ENCODE results near the gene TCTA.

TCTA gene

GRCh38 chr3:49415931-49416601 is 3.8 kb downstream of the TCTA start:
- in situ Hi-C loops (cut with HindIII; ENCODE audit: low sequenced_read_pairs), result no loop called here
- no peak overlapping the region for H3K4me3 ChIP-seq (ENCODE audit: low read depth, low read length)
- no peak for DNase-seq (ENCODE audit: low read depth)
- no peak for TF ChIP-seq CTCF (IDR thresholded peaks at IDR 0.05; ENCODE audit: low read depth, low read length, missing control alignments)

- no peak for DNase-seq (ENCODE audit: low read depth)
- no peak for TF ChIP-seq CTCF (IDR thresholded peaks at IDR 0.05; ENCODE audit: low read depth, low read length, missing control alignments)
- no peak overlapping the region for H3K4me3 ChIP-seq (ENCODE audit: low read depth, low read length)
- in situ Hi-C loops (cut with HindIII; ENCODE audit: low sequenced_read_pairs), result no loop called here
Measured at GRCh38 chr3:49416867-49417266, 4.6 kb downstream of the TCTA start.

GRCh38 chr3:49417516-49418120 is 5.4 kb downstream of the TCTA start:
- no peak overlapping the region for H3K4me3 ChIP-seq (ENCODE audit: low read depth, low read length)
- in situ Hi-C loops (cut with HindIII; ENCODE audit: low sequenced_read_pairs), result no loop called here
- TF ChIP-seq CTCF (IDR thresholded peaks at IDR 0.05; ENCODE audit: low read depth, low read length, missing control alignments), result no peak
- DNase-seq (ENCODE audit: low read depth), result no peak

- DNase-seq (ENCODE audit: low read depth), result no peak
- H3K4me3 ChIP-seq (ENCODE audit: low read depth, low read length), result peak overlapping the region; percentile 25
- TF ChIP-seq CTCF (IDR thresholded peaks at IDR 0.05; ENCODE audit: low read depth, low read length, missing control alignments), result no peak
- in situ Hi-C loops (cut with HindIII; ENCODE audit: low sequenced_read_pairs), result no loop called here
Measured at GRCh38 chr3:49421890-49422378, 9.7 kb downstream of the TCTA start.

GRCh38 chr3:49422379-49423248 is 10.4 kb downstream of the TCTA start, which contains the start of gene AMT:
Gene AMT, minus strand, starts transcription at chr3:49422473. Its CDS starts 23 bp downstream, at chr3:49422450.
- in situ Hi-C loops (cut with HindIII; ENCODE audit: low sequenced_read_pairs), result no loop called here
- DNase-seq (ENCODE audit: low read depth), result no peak
- no peak for TF ChIP-seq CTCF (IDR thresholded peaks at IDR 0.05; ENCODE audit: low read depth, low read length, missing control alignments)
- peak within 1 kb of the TSS; percentile 25 for H3K4me3 ChIP-seq (ENCODE audit: low read depth, low read length)

GRCh38 chr3:49424816-49425215 is 12.6 kb downstream of the TCTA start:
- no peak for TF ChIP-seq CTCF (IDR thresholded peaks at IDR 0.05; ENCODE audit: low read depth, low read length, missing control alignments)
- in situ Hi-C loops (cut with HindIII; ENCODE audit: low sequenced_read_pairs), result no loop called here
- DNase-seq (ENCODE audit: low read depth), result no peak
- H3K4me3 ChIP-seq (ENCODE audit: low read depth, low read length), result no peak overlapping the region
